GM19455 (cell line): ENCODE measurements around the gene NAPSA.
"Not testable (repeated sequence)": the region's sequence is repeated elsewhere in the genome, so short reads cannot be mapped to it uniquely, and the experiment has no call there.

Experiments used
- ATAC-seq: cut with Tn5 transposase; IDR thresholded peaks from one replicate; pipeline ENCODE4 v1.9.1; 2021; ENCODE audit not compliant: unreplicated experiment

The NAPSA gene

GRCh38 chr19:50331994-50332243 lies 33.5 kb downstream of the NAPSA start:
- no peak for ATAC-seq

- ATAC-seq, result no peak
Measured at GRCh38 chr19:50331221-50331993, 34.0 kb downstream of the NAPSA start.

- no peak for ATAC-seq
Measured at GRCh38 chr19:50330365-50331078, 34.9 kb downstream of the NAPSA start.

GRCh38 chr19:50329926-50330294 lies 35.5 kb downstream of the NAPSA start:
- ATAC-seq, result not testable (repeated sequence)

GRCh38 chr19:50329146-50329925 lies 36.1 kb downstream of the NAPSA start, which contains the start of gene KCNC3:
TSS of gene KCNC3 (minus strand) at chr19:50329377. CDS start at chr19:50329082, 295 bp downstream.
- peak; percentile 46 for ATAC-seq

- peak; percentile 5 for ATAC-seq
Measured at GRCh38 chr19:50328873-50329145, 36.6 kb downstream of the NAPSA start.

GRCh38 chr19:50328224-50328872 lies 37.1 kb downstream of the NAPSA start:
- no peak for ATAC-seq

GRCh38 chr19:50327461-50328223 lies 37.8 kb downstream of the NAPSA start:
- no peak for ATAC-seq

GRCh38 chr19:50327013-50327412 lies 38.4 kb downstream of the NAPSA start:
- no peak for ATAC-seq

GRCh38 chr19:50326101-50326664 lies 39.3 kb downstream of the NAPSA start:
- ATAC-seq, result no peak

GRCh38 chr19:50325310-50326100 lies 39.9 kb downstream of the NAPSA start:
- no peak for ATAC-seq

GRCh38 chr19:50324331-50324730 lies 41.1 kb downstream of the NAPSA start:
- ATAC-seq, result no peak

GRCh38 chr19:50323782-50324133 lies 41.7 kb downstream of the NAPSA start:
- ATAC-seq, result no peak

- ATAC-seq, result no peak
Measured at GRCh38 chr19:50322931-50323781, 42.3 kb downstream of the NAPSA start.

- no peak for ATAC-seq
Measured at GRCh38 chr19:50322234-50322633, 43.2 kb downstream of the NAPSA start.

GRCh38 chr19:50321831-50322230 lies 43.6 kb downstream of the NAPSA start:
- no peak for ATAC-seq

GRCh38 chr19:50320596-50320995 lies 44.8 kb downstream of the NAPSA start:
- ATAC-seq, result no peak

GRCh38 chr19:50320051-50320450 lies 45.4 kb downstream of the NAPSA start:
- no peak for ATAC-seq

GRCh38 chr19:50319156-50319555 lies 46.3 kb downstream of the NAPSA start:
- no peak for ATAC-seq
